Measurements from ENCODE around the gene RGP1. TPM values are rescaled to one million over a fixed set of nuclear protein-coding genes. Genes with fewer than 3 reads are reported as not detected.

RGP1 gene
- total RNA-seq, 2 donors from 2014 or later, result 21.3 to 25.7 TPM

GRCh38 chr9:35711501-35712428 is 37.3 kb upstream of the RGP1 start:
- Histone ChIP-seq H3K27me3 (no peaks in the 10 kb centered on the region), H3K9me3 (no peaks in the 10 kb centered on the region), H3K4me3 (no peak overlapping the region), H3K36me3 (peaks cover 99% of the 10 kb centered on the region), H3K27ac (peak overlapping the region in 1 of 2 donors; percentile 47), H3K4me1 (peaks cover 0 to 10% of the 10 kb centered on the region in 2 donors)
- DNase-seq (ENCODE audit: low spot score), result no peak
- no peak for TF ChIP-seq CTCF (IDR thresholded peaks at IDR 0.05)

- Histone ChIP-seq H3K27me3 (no peaks in the 10 kb centered on the region), H3K4me3 (no peak overlapping the region), H3K4me1 (peaks cover 0 to 10% of the 10 kb centered on the region in 2 donors), H3K27ac (no peak overlapping the region), H3K9me3 (no peaks in the 10 kb centered on the region), H3K36me3 (peaks cover 99% of the 10 kb centered on the region)
- no peak for TF ChIP-seq CTCF (IDR thresholded peaks at IDR 0.05)
- DNase-seq (ENCODE audit: low spot score), result no peak
Measured at GRCh38 chr9:35712762-35713400, 36.2 kb upstream of the RGP1 start.

GRCh38 chr9:35713578-35713977 is 35.5 kb upstream of the RGP1 start:
- Histone ChIP-seq H3K4me1 (peaks cover 0 to 10% of the 10 kb centered on the region in 2 donors), H3K27me3 (no peaks in the 10 kb centered on the region), H3K36me3 (peaks cover 99% of the 10 kb centered on the region), H3K27ac (no peak overlapping the region), H3K9me3 (no peaks in the 10 kb centered on the region), H3K4me3 (no peak overlapping the region)
- DNase-seq (ENCODE audit: low spot score), result no peak
- no peak for TF ChIP-seq CTCF (IDR thresholded peaks at IDR 0.05)

- TF ChIP-seq CTCF (IDR thresholded peaks at IDR 0.05), result no peak
- no peak overlapping the region for H3K27ac ChIP-seq
- H3K36me3 ChIP-seq, result peaks cover 99% of the 10 kb centered on the region
- H3K27me3 ChIP-seq, result no peaks in the 10 kb centered on the region
- peaks cover 0 to 10% of the 10 kb centered on the region in 2 donors for H3K4me1 ChIP-seq
- no peak for DNase-seq (ENCODE audit: low spot score)
- H3K4me3 ChIP-seq, result no peak overlapping the region
- no peaks in the 10 kb centered on the region for H3K9me3 ChIP-seq
Measured at GRCh38 chr9:35714123-35714522, 35.0 kb upstream of the RGP1 start.

GRCh38 chr9:35714579-35715252 is 34.4 kb upstream of the RGP1 start:
- no peak overlapping the region for H3K27ac ChIP-seq
- H3K4me1 ChIP-seq, result peaks cover 0 to 10% of the 10 kb centered on the region in 2 donors
- no peak for DNase-seq (ENCODE audit: low spot score)
- H3K36me3 ChIP-seq, result peaks cover 99% of the 10 kb centered on the region
- H3K4me3 ChIP-seq, result no peak overlapping the region
- H3K9me3 ChIP-seq, result no peaks in the 10 kb centered on the region
- no peaks in the 10 kb centered on the region for H3K27me3 ChIP-seq
- no peak for TF ChIP-seq CTCF (IDR thresholded peaks at IDR 0.05)

Measured in right atrium auricular region (tissue), 2 donors.